GM18861 (cell line): ENCODE data around the gene FAM114A2.
"Not testable (repeated sequence)": the region's sequence is repeated elsewhere in the genome, so short reads cannot be mapped to it uniquely, and the experiment has no call there.

Source experiments
- ATAC-seq: cut with Tn5 transposase; IDR thresholded peaks from one replicate; pipeline ENCODE4 v1.9.1; 2021; ENCODE audit not compliant: unreplicated experiment

FAM114A2 gene

GRCh38 chr5:154049636-154050035, 10.9 kb upstream of the FAM114A2 start:
- ATAC-seq = no peak

- no peak for ATAC-seq
These were observed 8.6 kb upstream of the FAM114A2 start for GRCh38 chr5:154047324-154047723.

DNA sequence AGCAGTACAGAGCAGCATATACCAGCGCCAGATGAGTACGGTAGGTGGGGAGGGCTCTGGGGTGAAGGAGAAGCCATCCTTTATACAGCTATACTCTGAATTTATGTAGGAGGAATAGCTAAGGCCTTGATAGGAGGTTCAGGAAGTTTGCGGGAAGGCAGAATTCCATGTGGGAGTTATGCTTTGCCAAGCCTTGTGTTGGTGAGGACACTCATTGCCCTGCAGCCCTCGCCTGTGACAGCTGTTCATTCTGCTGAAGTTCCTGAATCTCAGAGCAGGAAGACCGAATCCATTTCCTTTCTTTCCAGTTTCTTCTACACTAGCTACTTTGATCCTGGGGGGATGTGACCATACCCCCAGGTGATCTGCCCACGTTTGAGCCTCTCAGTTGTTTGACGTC, 7.8 kb upstream of the FAM114A2 start:
- ATAC-seq = no peak

DNA sequence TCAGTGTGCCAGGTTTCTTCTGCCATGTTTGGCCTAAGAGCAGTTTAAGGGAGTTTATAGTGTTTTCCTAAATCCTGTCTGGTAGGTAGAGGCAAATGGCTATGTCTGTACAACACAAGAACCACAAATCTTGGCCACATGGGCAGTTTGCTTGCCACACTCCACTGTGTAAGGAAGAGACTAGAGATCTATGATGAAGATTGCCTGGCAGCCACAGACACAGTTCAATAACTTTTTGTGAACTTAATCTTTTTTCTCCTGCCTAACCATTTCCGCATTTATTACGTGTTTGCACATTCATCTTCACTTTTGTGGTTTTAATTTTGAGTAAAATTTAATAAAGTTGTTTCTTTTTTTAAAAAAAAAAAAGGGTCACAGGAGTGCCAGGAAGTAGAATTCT, 5.9 kb upstream of the FAM114A2 start:
- ATAC-seq = no peak

DNA sequence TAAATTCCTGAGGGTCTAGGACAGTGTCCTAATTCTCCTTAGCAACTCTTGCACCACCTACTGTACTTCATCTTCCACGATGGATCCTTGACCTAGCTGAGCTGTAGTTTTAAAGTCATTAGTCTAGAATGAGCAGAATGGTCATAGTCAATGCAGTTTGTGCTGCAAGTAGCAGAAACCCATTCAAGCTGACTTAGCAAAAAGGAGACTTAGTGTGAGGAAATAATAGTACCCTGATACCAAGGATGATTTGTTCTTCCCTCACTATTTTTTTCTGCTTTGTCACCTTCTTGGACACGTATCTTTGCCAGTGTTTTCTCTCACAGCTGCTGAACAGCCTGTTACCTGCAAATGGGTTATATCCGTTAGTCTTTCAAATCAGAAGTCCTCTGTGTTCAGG, 5.4 kb upstream of the FAM114A2 start:
- no peak for ATAC-seq

- no peak for ATAC-seq
These were observed 4.1 kb upstream of the FAM114A2 start for GRCh38 chr5:154042766-154043165.

DNA sequence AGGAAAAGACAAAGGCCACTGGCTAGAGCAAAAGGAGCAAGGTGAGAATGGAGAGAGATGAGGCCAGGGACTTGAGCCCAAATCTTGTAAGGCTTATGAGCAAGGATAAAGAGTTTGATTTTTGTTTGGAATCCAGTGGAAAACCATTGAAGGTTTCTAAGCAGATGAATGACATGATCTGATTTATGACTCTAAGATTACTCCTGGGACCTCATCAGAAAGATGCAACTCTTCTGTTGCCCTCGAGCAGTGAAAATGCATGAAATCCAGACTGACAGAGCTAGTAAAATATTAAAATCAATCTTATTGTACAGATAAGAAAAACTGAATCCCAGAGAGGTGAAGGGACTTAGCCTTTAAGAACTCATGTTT, 734 bp upstream of the FAM114A2 start:
- no peak for ATAC-seq

DNA sequence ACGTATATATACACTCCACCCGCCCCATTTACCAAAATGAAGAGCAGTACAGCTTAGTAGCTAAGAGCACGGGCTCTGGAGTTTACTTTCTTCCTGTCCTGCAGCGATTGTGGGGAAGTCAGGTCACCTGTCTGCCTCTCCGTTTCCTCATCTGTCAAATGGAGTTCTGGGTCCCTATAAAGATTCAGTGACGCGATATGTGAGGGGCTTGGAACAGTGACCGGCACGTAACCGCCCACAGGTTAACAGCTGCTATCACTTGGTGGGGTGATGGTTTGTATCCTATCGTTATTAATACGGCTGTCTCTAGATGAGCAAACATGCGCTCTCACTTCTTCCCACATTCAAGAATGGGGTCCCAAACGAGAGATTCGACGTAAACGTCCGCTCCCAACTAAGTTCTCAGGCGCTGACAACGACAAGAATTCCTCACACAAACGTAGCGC, 426 bp downstream of the FAM114A2 start:
- peak; percentile 37 for ATAC-seq

GRCh38 chr5:154034944-154035343, 3.8 kb downstream of the FAM114A2 start:
- no peak for ATAC-seq

DNA sequence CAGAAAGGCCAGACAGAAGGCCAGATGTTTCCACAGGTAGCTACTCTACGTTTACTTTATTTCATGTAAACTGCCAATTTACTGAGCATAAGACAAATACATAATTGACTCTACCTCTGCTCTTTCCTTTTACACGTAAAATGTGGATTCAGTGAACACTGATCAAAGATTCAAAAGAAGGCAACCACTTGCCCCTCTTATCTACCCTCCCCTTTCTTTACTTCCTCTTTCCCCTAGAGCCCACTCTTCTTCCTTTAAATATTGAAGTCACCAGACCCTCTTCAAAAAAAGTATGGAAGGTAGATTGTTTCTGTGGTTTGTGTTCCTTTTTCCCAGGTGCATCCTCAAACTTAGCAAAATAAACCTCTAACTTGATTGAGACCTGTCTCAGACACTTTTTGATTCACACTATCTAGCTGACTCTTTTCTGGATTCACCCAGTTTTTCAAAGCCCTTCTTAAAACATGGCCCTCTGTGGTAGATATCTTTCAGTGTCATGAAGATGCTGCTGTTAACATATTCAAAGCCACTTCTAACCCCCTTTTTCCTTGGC, 6.7 kb downstream of the FAM114A2 start:
- ATAC-seq = no peak

DNA sequence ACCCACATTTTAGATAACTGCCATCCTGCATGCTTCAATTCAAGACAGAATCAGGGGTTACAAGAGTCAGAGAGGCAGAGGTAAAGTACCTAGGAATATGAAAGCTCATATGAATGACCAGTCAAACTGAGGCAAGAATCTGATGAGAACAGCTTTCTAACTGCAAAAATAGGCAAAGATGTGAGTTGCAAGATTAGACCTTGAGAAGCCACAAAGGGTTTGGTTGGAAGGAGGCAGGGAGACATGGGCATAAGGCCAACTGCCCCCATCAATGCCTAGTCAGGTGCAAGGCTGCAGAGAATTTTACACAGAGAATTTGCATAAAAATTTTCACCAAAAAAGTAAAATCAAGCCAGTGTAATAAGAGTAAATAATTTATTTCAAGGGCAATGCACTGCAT, 12.8 kb downstream of the FAM114A2 start:
- ATAC-seq = no peak

- not testable (repeated sequence) for ATAC-seq
These were observed 19.8 kb downstream of the FAM114A2 start for GRCh38 chr5:154018919-154019318.

DNA sequence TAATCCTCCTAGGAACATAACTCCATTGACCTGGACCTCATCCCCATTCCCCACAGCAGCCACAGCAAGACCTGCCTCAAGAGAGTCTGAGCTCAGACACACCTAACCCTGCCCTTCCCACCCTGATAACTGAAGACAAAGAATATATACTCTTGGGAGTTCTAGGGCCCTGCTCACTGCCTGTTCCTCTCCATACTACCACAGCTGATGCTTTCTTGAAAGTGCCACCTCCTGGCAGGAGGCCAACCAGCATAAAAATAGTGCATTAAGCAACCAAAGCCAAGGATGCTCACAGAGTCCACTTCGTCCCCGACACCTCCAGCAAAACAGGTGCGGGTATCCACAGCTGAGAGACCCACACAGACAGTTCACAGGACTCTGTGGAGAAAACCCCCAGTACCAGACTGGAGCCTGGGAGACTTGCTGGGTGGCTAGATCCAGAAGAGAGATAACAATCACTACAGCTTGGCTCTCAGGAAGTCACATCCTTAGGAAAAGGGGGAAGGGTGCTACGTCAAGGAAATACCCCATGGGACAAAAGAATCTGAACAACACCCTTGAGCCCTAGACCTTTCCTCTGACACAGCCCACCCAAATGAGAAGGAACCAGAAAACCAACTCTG, 23.5 kb downstream of the FAM114A2 start:
- ATAC-seq = no peak

DNA sequence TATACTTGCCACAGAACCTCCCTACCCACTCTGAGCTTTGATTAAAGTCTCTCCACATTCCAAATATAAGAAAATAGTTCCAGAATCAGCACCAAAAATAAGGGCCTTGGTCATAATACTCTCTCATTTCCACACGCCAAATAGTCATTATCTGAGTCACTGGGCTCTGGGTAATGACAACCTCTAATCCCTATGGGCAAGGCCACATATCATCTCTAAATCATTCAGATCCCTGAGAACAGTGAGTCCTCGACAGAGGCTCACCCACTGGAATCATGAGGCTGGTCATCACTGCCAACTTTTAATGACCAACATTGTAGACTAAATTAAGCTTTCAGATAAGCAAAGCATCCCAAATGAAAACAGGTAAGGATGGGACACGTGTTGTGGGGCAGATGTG, 28.1 kb downstream of the FAM114A2 start:
- no peak for ATAC-seq

- ATAC-seq = no peak
These were observed 33.1 kb downstream of the FAM114A2 start for GRCh38 chr5:154005648-154006047.

GRCh38 chr5:154002511-154003020, 36.1 kb downstream of the FAM114A2 start:
- no peak for ATAC-seq

DNA sequence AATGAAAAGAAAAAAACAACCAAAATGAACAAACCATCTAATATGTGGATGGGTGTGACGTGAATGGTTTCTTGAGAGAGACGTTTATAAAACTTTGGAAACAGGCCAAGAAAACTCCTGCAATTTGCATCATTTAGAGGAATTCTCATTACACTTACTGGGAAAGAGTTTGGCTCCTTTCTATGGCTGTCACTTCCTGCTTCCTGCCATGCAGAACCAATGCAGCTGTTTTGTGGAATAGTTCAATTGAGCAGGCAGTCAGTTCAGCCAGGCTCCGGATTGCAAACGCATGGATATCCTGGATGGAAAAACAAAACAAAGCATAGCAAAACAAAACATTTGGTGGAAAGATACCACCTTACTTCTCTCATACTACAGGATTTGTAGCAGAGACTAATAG, 36.6 kb downstream of the FAM114A2 start:
- ATAC-seq = no peak

DNA sequence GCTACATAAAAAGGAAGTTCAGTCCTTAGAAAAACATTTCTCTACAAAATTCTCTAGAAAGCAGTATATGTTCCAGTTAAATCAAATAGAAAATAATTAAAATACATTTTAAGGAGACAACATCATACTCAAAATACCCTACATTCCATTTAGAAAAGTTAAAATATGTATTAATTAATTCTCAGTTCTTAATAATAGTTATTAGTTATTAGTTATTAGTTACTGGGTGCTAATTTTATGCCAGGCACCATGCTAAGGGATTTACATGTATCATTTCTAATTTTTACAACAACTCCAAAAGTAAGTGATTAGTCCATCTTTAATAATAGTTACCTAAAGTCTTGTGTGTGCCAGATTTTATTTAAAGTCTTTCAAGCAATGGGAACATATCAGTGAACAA, 38.0 kb downstream of the FAM114A2 start:
- no peak for ATAC-seq

GRCh38 chr5:153999995-154000394, 38.7 kb downstream of the FAM114A2 start:
- ATAC-seq = no peak

DNA sequence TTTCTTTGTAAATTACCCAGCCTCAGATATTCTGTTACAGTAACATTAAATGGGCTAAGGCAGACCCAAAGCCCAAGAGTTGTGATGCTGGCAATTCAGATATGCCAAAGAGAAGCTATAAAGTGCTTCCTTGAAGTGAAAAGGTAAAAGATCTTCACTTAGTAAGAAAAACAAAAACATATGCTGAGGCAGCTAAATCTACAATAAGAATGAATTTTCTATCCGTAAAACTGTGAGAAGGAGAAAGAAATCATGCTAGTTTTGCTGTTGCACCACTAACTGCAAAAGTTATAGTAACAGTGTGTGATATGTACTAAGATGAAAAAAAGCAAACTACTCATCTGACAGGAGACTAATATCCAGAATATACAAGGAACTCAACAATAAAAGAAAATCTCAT, 39.9 kb downstream of the FAM114A2 start:
- no peak for ATAC-seq

DNA sequence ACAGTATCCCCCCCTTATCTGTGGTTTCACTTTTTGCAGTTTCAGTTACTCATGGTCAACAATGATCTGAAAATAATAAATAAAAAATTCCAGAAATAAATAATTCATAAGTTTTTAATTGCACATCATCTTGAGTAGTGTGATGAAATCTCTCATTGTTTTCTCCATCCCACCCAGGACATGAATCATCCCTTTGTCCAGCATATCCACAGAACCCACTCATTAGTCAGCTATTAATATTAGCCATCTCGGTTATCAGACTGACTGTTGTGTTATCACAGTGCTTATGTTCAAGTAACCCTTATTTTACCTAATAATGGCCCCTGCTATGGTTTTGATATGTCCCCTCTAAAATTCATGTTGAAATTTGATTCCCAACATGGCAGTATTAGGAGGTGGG, 40.7 kb downstream of the FAM114A2 start:
- ATAC-seq = no peak

GRCh38 chr5:153991168-153991567, 47.5 kb downstream of the FAM114A2 start:
- ATAC-seq = no peak

DNA sequence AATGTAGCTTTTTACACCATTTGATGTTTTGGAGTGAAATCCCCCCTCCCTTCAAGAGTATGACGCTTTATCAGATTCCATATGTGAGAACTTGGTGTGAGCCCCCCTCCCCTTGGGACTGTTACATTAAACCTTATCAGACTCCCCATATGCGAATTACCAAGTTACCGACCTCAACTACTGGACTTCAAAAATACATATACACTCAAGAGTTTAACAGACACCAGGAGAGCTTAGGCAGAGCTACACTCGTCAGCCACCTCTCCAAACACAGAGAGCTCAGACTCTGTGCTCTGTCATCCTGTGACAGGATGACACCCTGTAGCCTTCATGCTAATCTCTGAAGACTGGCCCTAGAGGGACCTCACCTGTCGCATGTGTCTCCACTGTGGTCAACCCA, 50.2 kb downstream of the FAM114A2 start:
- no peak for ATAC-seq
